RWPE1 (cell line): ENCODE data around the gene LIMK1.
"Not testable (repeated sequence)": the region's sequence is repeated elsewhere in the genome, so short reads cannot be mapped to it uniquely, and the experiment has no call there.

Experiments used
- CTCF ChIA-PET: fragments of 350-600 bp; sonication (Branson Sonifier 250); formaldehyde crosslinking; extraction: SDS; loops from one replicate; lab custom pipeline; 2021; lab: Yijun Ruan, JAX
- POLR2A ChIA-PET: fragments of 400-600 bp; formaldehyde crosslinking; extraction: SDS; loops from one replicate; lab custom pipeline; 2020; ENCODE audit warnings: antibody characterized with exemption; ENCODE audit not compliant: low non-redundant PET; lab: Yijun Ruan, JAX
- DNase-seq: peaks from one replicate; pipeline ENCODE4 v3.0.0; 2012; ENCODE audit warnings: low spot score
- H3K27ac ChIP-seq: fragments of 450-650 bp; 2 replicates; pipeline ENCODE4 v1.5.1; 2017
- CTCF ChIP-seq: fragments of 450-650 bp; conservative IDR thresholded peaks from 2 replicates; pipeline ENCODE4 v1.5.1; 2017; ENCODE audit warnings: low read depth, mild to moderate bottlenecking

LIMK1 gene

GRCh38 chr7:74157605-74158004 is 74.0 kb downstream of the LIMK1 start:
- DNase-seq: no peak
- POLR2A ChIA-PET: no interaction called here
- TF ChIP-seq CTCF: no peak
- CTCF ChIA-PET: no interaction called here
- H3K27ac ChIP-seq: no peak overlapping the region

- ChIA-PET CTCF (no interaction called here), POLR2A (no interaction called here)
- DNase-seq: no peak
- no peak overlapping the region for H3K27ac ChIP-seq
- no peak for TF ChIP-seq CTCF
Observed at GRCh38 chr7:74164985-74165456, 81.4 kb downstream of the LIMK1 start.

GRCh38 chr7:74165867-74166593 is 82.4 kb downstream of the LIMK1 start:
- TF ChIP-seq CTCF: no peak
- DNase-seq: no peak
- H3K27ac ChIP-seq: no peak overlapping the region
- CTCF ChIA-PET: no interaction called here
- POLR2A ChIA-PET: no interaction called here

GRCh38 chr7:74167324-74167723 is 83.7 kb downstream of the LIMK1 start:
- DNase-seq, H3K27ac ChIP-seq, POLR2A ChIA-PET, CTCF ChIA-PET: not testable (repeated sequence)
